HEK293 (cell line): ENCODE measurements around the gene MRS2.

Experiments
- CTCF ChIA-PET: fragments of 350-600 bp; formaldehyde crosslinking; extraction: SDS; loops from one replicate; lab custom pipeline; 2021; ENCODE audit warnings: antibody characterized with exemption; lab: Yijun Ruan, JAX
- POLR2A ChIA-PET: fragments of 300-600 bp; formaldehyde crosslinking; extraction: SDS; loops from one replicate; lab custom pipeline; 2020; ENCODE audit warnings: antibody characterized with exemption, inconsistent platforms; lab: Yijun Ruan, JAX
- H3K27ac ChIP-seq: fragments of 200-500 bp; sonication (Bioruptor generic); 2 replicates; pipeline ENCODE4 v1.5.1; 2014; ENCODE audit warnings: low read depth, low read length, control low read depth, inconsistent platforms; ENCODE audit errors: extremely low read depth
- H3K36me3 ChIP-seq, 2 experiments: fragments of 200-500 bp in 1 of 2; sonication (Bioruptor generic) in 1 of 2; 1 replicate in 1 of 2; 2 replicates in 1 of 2; pipeline ENCODE4 v1.5.1; 2014 to 2017; ENCODE audit warnings: inconsistent platforms in 2 of 2, low read length in 2 of 2; ENCODE audit not compliant: control insufficient read depth in 2 of 2, insufficient read depth in 1 of 2
- H3K4me1 ChIP-seq: fragments of 200-500 bp; sonication (Bioruptor generic); 2 replicates; pipeline ENCODE4 v1.5.1; 2014; ENCODE audit warnings: mild to moderate bottlenecking, low read length, inconsistent platforms; ENCODE audit not compliant: control insufficient read depth, insufficient read depth
- H3K4me3 ChIP-seq: 2 replicates; pipeline ENCODE4 v1.5.1; 2011; ENCODE audit warnings: low read depth, mild to moderate bottlenecking, control low read depth, low read length, moderate library complexity
- H3K9me3 ChIP-seq: fragments of 200-500 bp; sonication (Bioruptor generic); 2 replicates; pipeline ENCODE4 v1.5.1; 2014; ENCODE audit warnings: low read depth, low read length, inconsistent platforms; ENCODE audit not compliant: control insufficient read depth, insufficient read depth
- ATF2 ChIP-seq: fragments of 450-650 bp; formaldehyde crosslinking; IDR thresholded peaks from 2 replicates; pipeline ENCODE4 v1.5.1; 2016; ENCODE audit warnings: missing biosample characterization, missing genetic modification characterization, low read depth
- EGR2 ChIP-seq: fragments of 450-650 bp; formaldehyde crosslinking; IDR thresholded peaks from 2 replicates; pipeline ENCODE4 v1.5.1; 2016; ENCODE audit warnings: low read depth, missing biosample characterization, missing genetic modification characterization
- FEZF1 ChIP-seq: fragments of 450-650 bp; formaldehyde crosslinking; IDR thresholded peaks from 2 replicates; pipeline ENCODE4 v1.5.1; 2016; ENCODE audit warnings: missing biosample characterization, missing genetic modification characterization
- PRDM2 ChIP-seq: fragments of 450-650 bp; formaldehyde crosslinking; IDR thresholded peaks from 2 replicates; pipeline ENCODE4 v1.5.1; 2016; ENCODE audit warnings: missing biosample characterization, missing genetic modification characterization, borderline replicate concordance
- SP3 ChIP-seq: fragments of 450-650 bp; formaldehyde crosslinking; IDR thresholded peaks from 2 replicates; pipeline ENCODE4 v1.5.1; 2016; ENCODE audit warnings: missing biosample characterization, missing genetic modification characterization
- SP7 ChIP-seq: fragments of 450-650 bp; formaldehyde crosslinking; IDR thresholded peaks from 2 replicates; pipeline ENCODE4 v1.5.1; 2016; ENCODE audit warnings: missing biosample characterization, missing genetic modification characterization
- ZBTB21 ChIP-seq: fragments of 450-650 bp; formaldehyde crosslinking; IDR thresholded peaks from 2 replicates; pipeline ENCODE4 v1.5.1; 2017; ENCODE audit warnings: missing biosample characterization, missing genetic modification characterization
- ZBTB7A ChIP-seq: fragments of 450-650 bp; formaldehyde crosslinking; IDR thresholded peaks from 2 replicates; pipeline ENCODE4 v1.5.1; 2016; ENCODE audit warnings: low read depth, missing biosample characterization, missing genetic modification characterization
- ZNF121 ChIP-seq: fragments of 450-650 bp; formaldehyde crosslinking; IDR thresholded peaks from 2 replicates; pipeline ENCODE4 v1.5.1; 2016; ENCODE audit warnings: missing biosample characterization, missing genetic modification characterization
- ZNF133 ChIP-seq: fragments of 450-650 bp; formaldehyde crosslinking; IDR thresholded peaks from 2 replicates; pipeline ENCODE4 v1.5.1; 2016; ENCODE audit warnings: missing biosample characterization, missing genetic modification characterization
- ZNF174 ChIP-seq: fragments of 450-650 bp; formaldehyde crosslinking; IDR thresholded peaks from 2 replicates; pipeline ENCODE4 v1.5.0; 2017; ENCODE audit warnings: missing biosample characterization, mild to moderate bottlenecking, missing genetic modification characterization
- ZNF184 ChIP-seq: fragments of 450-650 bp; IDR thresholded peaks from 2 replicates; pipeline ENCODE4 v1.5.1; 2018; ENCODE audit warnings: missing biosample characterization, mild to moderate bottlenecking, missing genetic modification characterization
- ZNF335 ChIP-seq: fragments of 450-650 bp; formaldehyde crosslinking; conservative IDR thresholded peaks from 2 replicates; pipeline ENCODE4 v1.5.1; 2016; ENCODE audit warnings: missing biosample characterization, missing genetic modification characterization
- ZNF488 ChIP-seq: fragments of 450-650 bp; formaldehyde crosslinking; IDR thresholded peaks from 2 replicates; pipeline ENCODE4 v1.5.1; 2016; ENCODE audit warnings: missing biosample characterization, missing genetic modification characterization
- ZNF558 ChIP-seq: fragments of 450-650 bp; formaldehyde crosslinking; IDR thresholded peaks from 2 replicates; pipeline ENCODE4 v1.5.1; 2016; ENCODE audit warnings: missing biosample characterization, missing genetic modification characterization
- ZNF571 ChIP-seq: fragments of 450-650 bp; formaldehyde crosslinking; IDR thresholded peaks from 2 replicates; pipeline ENCODE4 v1.5.0; 2017; ENCODE audit warnings: missing biosample characterization, missing genetic modification characterization
- ZNF629 ChIP-seq: fragments of 450-650 bp; formaldehyde crosslinking; IDR thresholded peaks from 2 replicates; pipeline ENCODE4 v1.5.1; 2017; ENCODE audit warnings: missing biosample characterization, missing genetic modification characterization
- ZSCAN30 ChIP-seq: fragments of 450-650 bp; IDR thresholded peaks from 2 replicates; pipeline ENCODE4 v1.5.1; 2018; ENCODE audit warnings: missing biosample characterization, mild to moderate bottlenecking, missing genetic modification characterization, moderate library complexity

Gene MRS2

GRCh38 chr6:24436979-24437378 is 34.2 kb downstream of the MRS2 start (continued):
- TF ChIP-seq ATF2 (no peak), ZNF133 (no peak), ZBTB21 (tag by site-specific recombination) (no peak), ZNF558 (tag by site-specific recombination) (no peak), PRDM2 (tag by site-specific recombination) (no peak), SP7 (tag by site-specific recombination) (no peak), ZNF174 (tag by site-specific recombination) (no peak), ZBTB7A (tag by site-specific recombination) (no peak)

DNA sequence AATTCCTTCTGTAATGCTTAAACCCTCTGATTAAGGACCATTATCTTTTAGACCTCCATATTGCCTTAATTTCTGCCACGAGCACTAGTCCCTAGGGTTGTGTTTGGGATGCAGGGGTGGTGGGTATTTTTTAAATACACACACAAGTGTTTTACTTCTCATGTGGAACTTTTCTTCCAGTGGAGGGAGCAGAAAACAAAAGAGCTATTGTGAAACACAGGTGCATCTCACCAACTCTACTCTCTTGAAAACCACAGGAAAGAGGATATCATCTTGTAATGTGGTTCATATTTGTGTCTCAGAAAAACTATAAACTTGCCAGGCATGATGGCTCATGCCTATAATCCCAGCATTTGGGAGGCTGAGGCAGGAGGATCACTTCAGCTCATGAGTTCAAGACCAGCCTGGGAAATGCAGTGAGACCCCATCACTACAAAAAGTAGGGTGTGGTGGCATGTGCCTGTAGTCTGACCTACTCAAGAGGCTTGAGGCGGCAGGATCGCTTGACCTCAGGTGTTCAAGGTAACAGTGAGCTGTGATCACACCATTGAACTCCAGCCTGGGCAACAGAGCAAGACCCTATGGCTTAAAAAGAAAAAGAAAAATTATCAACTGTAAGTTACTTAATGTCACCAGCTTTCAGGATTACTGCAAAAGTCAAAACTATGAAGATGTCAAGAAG is 37.3 kb downstream of the MRS2 start:
- POLR2A ChIA-PET = no interaction called here
- no peaks in the 10 kb centered on the region; a peak in 1 of 3 replicates for H3K36me3 ChIP-seq
- CTCF ChIA-PET = interaction anchor here (1.1 to 5.3 kb wide), 2 partner anchors 9 to 54 kb away, joined by 4 to 36 read pairs; partner anchors contain the start of gene ALDH5A1
- TF ChIP-seq ZNF184 (tag by site-specific recombination) (no peak), ZNF121 (0 out of 2 replicates have a peak, but pooled peaks have one; percentile 25)
- no peak overlapping the region for H3K27ac ChIP-seq
- no peaks in the 10 kb centered on the region for H3K9me3 ChIP-seq
- no peak overlapping the region for H3K4me3 ChIP-seq
- H3K4me1 ChIP-seq = no peaks in the 10 kb centered on the region

DNA sequence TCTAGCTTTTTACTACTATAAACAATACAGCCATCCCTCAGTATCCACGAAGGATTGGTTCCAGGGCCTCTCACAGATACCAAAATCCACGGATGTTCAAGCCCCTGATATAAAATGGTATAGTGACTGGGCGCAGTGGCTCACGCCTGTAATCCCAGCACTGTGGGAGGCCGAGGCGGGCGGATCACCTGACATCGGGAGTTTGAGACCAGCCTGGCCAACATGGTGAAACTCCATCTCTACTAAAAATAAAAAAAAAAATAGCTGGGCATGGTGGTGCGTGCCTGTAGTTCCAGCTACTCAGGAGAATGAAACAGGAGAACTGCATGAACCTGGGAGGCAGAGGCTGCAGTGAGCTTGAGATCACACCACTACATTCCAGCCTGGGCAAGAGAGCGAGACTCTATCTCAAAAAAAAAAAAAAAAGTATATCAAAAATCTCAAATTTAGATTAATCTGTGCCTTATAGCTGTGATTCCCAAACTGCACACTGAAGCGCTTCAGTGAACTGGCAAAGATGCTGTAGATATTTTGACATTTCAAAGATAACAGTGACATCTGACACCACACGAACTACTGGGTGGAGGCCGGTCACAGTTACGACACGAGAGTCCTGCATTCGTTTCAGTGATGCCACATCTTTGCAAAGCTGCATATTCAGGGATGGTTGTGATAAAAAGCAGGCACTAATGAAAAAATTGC is 38.3 kb downstream of the MRS2 start:
- CTCF ChIA-PET = interaction anchor here (0.6 to 5.3 kb wide), 7 partner anchors 10 to 1535 kb away, joined by 3 to 36 read pairs (median 3); partner anchors contain the start of gene ALDH5A1
- Histone ChIP-seq H3K27ac (no peak overlapping the region), H3K4me1 (no peaks in the 10 kb centered on the region), H3K4me3 (no peak overlapping the region), H3K36me3 (no peaks in the 10 kb centered on the region; a peak in 1 of 3 replicates), H3K9me3 (no peaks in the 10 kb centered on the region)
- TF ChIP-seq ZNF488 (tag by site-specific recombination) (no peak), EGR2 (tag by site-specific recombination) (no peak), ZSCAN30 (tag by site-specific recombination) (no peak), SP3 (tag by site-specific recombination) (no peak), ZNF335 (tag by site-specific recombination) (no peak), ZNF571 (tag by site-specific recombination) (no peak), ZNF629 (tag by site-specific recombination) (0 out of 2 replicates have a peak, but pooled peaks have one; percentile 10), FEZF1 (tag by site-specific recombination) (0 out of 2 replicates have a peak, but pooled peaks have one; percentile 13)
- POLR2A ChIA-PET = no interaction called here
